Coronary artery (tissue), 2 donors: ENCODE measurements around the gene ZSCAN21.

Source experiments
- DNase-seq: peaks from one replicate; pipeline ENCODE4 v3.0.0-alpha.2; 2017; ENCODE audit warnings: low spot score
- H3K27ac ChIP-seq, 2 donors: fragments of 200-600 bp; sonication (generic); one replicate each; pipeline ENCODE4 v1.5.1; 2016 to 2019
- H3K4me3 ChIP-seq: fragments of 200-600 bp; sonication (generic); 2 replicates; pipeline ENCODE4 v1.5.1; 2016; ENCODE audit warnings: mild to moderate bottlenecking, moderate library complexity
- CTCF ChIP-seq: fragments of 200-600 bp; sonication (generic); IDR thresholded peaks from one replicate; pipeline ENCODE4 v1.5.1; 2019; ENCODE audit warnings: antibody characterized with exemption

Gene ZSCAN21

DNA sequence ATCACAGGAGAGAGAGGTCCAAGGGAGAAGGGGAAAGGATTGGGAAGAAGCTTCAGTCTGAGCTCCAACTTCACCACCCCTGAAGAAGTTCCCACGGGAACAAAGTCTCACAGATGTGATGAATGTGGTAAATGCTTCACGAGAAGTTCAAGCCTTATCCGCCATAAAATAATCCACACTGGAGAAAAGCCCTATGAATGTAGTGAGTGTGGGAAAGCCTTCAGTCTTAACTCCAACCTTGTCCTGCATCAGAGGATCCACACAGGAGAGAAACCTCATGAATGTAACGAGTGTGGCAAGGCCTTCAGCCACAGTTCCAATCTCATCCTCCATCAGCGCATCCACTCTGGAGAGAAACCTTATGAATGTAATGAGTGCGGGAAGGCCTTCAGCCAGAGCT, 16.0 kb upstream of the ZSCAN21 start:
- DNase-seq = no peak
- TF ChIP-seq CTCF = no peak
- no peak overlapping the region for H3K4me3 ChIP-seq
- H3K27ac ChIP-seq = no peak overlapping the region

DNA sequence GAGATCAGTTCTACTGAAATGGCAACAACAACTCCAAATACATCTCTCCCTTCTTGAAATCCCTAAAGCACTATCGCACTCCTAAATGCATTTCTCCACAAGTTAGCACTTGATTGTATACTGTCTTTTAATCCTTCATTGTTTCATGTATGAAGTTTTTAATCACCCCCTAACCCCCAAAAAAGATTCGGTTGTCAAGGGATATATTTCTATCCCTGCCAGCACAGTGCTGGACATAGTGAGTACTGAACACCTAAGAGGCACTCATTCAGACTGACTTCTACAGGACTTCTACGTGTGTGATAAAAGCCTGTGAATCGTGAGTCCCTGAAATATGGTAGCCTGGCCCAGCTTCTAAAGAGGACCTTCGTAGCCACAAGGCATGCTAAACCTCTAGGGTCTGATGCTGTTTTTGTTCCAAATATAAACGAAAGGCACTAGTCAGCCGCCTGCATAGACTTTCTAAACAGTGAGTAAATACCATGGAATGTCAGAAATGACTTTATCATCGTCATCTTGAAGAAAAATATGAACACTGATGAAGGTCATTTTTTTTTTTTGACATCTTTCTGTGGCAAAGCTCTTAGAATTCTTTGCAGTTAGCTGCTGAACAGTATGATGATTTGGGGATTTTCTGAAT, 14.6 kb upstream of the ZSCAN21 start:
- Histone ChIP-seq H3K27ac (peak overlapping the region in 1 of 2 donors; percentile 32), H3K4me3 (no peak overlapping the region)
- DNase-seq = no peak
- TF ChIP-seq CTCF = no peak

DNA sequence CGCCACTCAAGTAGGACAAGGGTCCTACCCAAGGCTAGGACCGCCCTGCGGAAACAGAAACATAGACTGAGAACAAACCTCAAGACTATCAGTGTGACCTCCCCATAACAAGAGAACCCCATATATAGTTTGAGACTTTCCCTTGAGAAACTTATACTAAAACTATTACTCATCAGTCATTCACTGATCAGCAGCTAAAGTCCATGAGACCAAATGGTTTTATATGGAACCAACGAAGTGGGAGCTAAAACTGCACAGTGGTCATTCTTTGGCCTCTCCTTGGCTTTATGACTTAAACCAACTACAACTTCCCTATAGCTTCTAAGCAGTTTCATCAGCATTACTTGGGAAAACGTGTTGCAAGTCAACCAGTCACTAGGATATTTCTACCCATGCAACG, 13.7 kb upstream of the ZSCAN21 start:
- no peak for TF ChIP-seq CTCF
- DNase-seq = no peak
- no peak overlapping the region for H3K4me3 ChIP-seq
- H3K27ac ChIP-seq = peak overlapping the region in 1 of 2 donors; percentile 61

- H3K4me3 ChIP-seq = no peak overlapping the region
- no peak for DNase-seq
- H3K27ac ChIP-seq = no peak overlapping the region
- TF ChIP-seq CTCF = no peak
These were observed 11.2 kb upstream of the ZSCAN21 start for GRCh38 chr7:100038326-100038725.

DNA sequence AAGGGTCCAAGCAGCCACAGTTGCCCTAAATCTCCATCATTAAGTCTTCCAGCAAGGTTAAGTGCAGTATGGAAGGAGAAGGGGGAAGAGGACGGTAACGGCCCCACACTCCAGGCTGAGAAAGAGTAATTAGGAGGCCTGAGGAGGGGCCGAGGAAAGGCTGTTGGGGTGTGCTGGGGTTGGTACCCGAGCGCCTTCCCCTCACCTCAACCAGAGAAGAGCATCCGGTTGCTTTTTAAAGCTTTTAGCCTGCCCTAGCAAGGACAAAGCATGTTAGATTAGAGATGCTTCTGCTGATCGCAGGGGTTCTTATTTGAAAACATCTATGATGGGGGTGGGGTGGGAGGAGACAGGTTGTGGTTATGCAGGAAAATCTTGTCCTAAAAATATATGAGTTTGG, 9.0 kb upstream of the ZSCAN21 start:
- H3K4me3 ChIP-seq = no peak overlapping the region
- no peak for TF ChIP-seq CTCF
- no peak for DNase-seq
- no peak overlapping the region for H3K27ac ChIP-seq

- no peak overlapping the region for H3K27ac ChIP-seq
- no peak overlapping the region for H3K4me3 ChIP-seq
- no peak for DNase-seq
- no peak for TF ChIP-seq CTCF
These were observed 4.9 kb upstream of the ZSCAN21 start for GRCh38 chr7:100044718-100045117.

DNA sequence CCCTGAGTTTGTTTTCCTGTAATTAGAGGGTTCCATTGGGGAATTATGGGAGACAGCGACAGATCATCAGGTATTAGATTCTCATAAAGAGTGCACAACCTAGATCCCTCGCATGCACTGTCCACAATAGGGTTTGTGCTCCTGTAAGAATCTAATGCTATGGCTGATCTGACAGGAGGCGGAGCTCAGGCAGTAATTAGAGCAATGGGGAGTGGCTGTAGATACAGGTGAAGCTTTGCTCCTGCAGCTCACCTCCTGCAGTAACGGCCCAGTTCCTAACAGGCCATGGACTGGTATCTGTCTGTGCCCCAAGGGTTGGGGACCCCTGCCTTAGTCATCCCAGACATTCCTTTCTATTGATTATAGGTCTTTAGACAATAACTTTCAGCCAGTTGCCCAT, 894 bp upstream of the ZSCAN21 start:
- H3K27ac ChIP-seq = no peak overlapping the region
- DNase-seq = no peak

More for the DNA sequence above, 894 bp upstream of the ZSCAN21 start:
- no peak overlapping the region for H3K4me3 ChIP-seq
- no peak for TF ChIP-seq CTCF
